ENCODE measurements around the gene KCNE5.

- TF ChIP-seq, protein P1, sequence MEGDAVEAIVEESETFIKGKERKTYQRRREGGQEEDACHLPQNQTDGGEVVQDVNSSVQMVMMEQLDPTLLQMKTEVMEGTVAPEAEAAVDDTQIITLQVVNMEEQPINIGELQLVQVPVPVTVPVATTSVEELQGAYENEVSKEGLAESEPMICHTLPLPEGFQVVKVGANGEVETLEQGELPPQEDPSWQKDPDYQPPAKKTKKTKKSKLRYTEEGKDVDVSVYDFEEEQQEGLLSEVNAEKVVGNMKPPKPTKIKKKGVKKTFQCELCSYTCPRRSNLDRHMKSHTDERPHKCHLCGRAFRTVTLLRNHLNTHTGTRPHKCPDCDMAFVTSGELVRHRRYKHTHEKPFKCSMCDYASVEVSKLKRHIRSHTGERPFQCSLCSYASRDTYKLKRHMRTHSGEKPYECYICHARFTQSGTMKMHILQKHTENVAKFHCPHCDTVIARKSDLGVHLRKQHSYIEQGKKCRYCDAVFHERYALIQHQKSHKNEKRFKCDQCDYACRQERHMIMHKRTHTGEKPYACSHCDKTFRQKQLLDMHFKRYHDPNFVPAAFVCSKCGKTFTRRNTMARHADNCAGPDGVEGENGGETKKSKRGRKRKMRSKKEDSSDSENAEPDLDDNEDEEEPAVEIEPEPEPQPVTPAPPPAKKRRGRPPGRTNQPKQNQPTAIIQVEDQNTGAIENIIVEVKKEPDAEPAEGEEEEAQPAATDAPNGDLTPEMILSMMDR (conservative IDR thresholded peaks at IDR 0.05 in 1 of 2, IDR thresholded peaks at IDR 0.05 in 1 of 2; ENCODE audit: extremely low read depth in 1 of 2, insufficient read depth in 1 of 2, low read depth in 1 of 2, low read length in 2 of 2) = no peak
- no peak for TF ChIP-seq EZH2 (IDR thresholded peaks at IDR 0.05; ENCODE audit: borderline replicate concordance, low read length)
Measured at GRCh38 chrX:109672239-109672638, 47.3 kb upstream of the KCNE5 start.
